Fibroblast of skin of back (primary cell): ENCODE data around the gene SCTR.

Experiments
- DNase-seq: peaks from one replicate; pipeline ENCODE4 v3.0.0-alpha.2; 2013

The SCTR gene

GRCh38 chr2:119428488-119429224 lies 95.6 kb downstream of the SCTR start:
- DNase-seq: no peak

- DNase-seq: no peak
These were observed 96.5 kb downstream of the SCTR start for GRCh38 chr2:119427756-119428155.

GRCh38 chr2:119426801-119427395 lies 97.4 kb downstream of the SCTR start:
- no peak for DNase-seq

- DNase-seq: no peak
These were observed 97.9 kb downstream of the SCTR start for GRCh38 chr2:119426396-119426675.

- no peak for DNase-seq
These were observed 98.5 kb downstream of the SCTR start for GRCh38 chr2:119425620-119426395.

- DNase-seq: no peak
These were observed 99.2 kb downstream of the SCTR start for GRCh38 chr2:119425119-119425405.

- no peak for DNase-seq
These were observed 99.8 kb downstream of the SCTR start for GRCh38 chr2:119424284-119425118.

GRCh38 chr2:119423811-119424210 lies 100.5 kb downstream of the SCTR start:
- DNase-seq: no peak

GRCh38 chr2:119423108-119423444 lies 101.2 kb downstream of the SCTR start:
- no peak for DNase-seq

- DNase-seq: no peak
These were observed 101.7 kb downstream of the SCTR start for GRCh38 chr2:119422360-119423107.

- DNase-seq: peak; percentile 32
These were observed 102.5 kb downstream of the SCTR start for GRCh38 chr2:119421741-119422140.

- DNase-seq: no peak
These were observed 103.0 kb downstream of the SCTR start for GRCh38 chr2:119421304-119421703.

- no peak for DNase-seq
These were observed 104.3 kb downstream of the SCTR start for GRCh38 chr2:119419803-119420508.

GRCh38 chr2:119419065-119419464 lies 105.2 kb downstream of the SCTR start:
- no peak for DNase-seq

GRCh38 chr2:119417908-119418307 lies 106.4 kb downstream of the SCTR start:
- no peak for DNase-seq

- no peak for DNase-seq
These were observed 107.9 kb downstream of the SCTR start for GRCh38 chr2:119416299-119416923.

GRCh38 chr2:119415630-119416029 lies 108.7 kb downstream of the SCTR start:
- DNase-seq: no peak

GRCh38 chr2:119414894-119415293 lies 109.4 kb downstream of the SCTR start:
- no peak for DNase-seq

GRCh38 chr2:119409506-119409905 lies 114.8 kb downstream of the SCTR start:
- DNase-seq: no peak

- no peak for DNase-seq
These were observed 116.1 kb downstream of the SCTR start for GRCh38 chr2:119408221-119408619.

- DNase-seq: peak; percentile 47
These were observed 116.7 kb downstream of the SCTR start for GRCh38 chr2:119407430-119408220.
